Measurements from ENCODE around the gene STPG3. TPM values are rescaled to one million over a fixed set of nuclear protein-coding genes. Genes with fewer than 3 reads are reported as not detected.

The STPG3 gene
- total and polyA plus RNA-seq, 2 of the 13 experiments (the other 11 are each of a cell fraction or from before 2014, with no cell fraction given), result not detected

GRCh38 chr9:137217276-137218211, 33.5 kb upstream of the STPG3 start (continued):
- TF ChIP-seq TEAD3 (CRISPR knock-in tag; optimal IDR thresholded peaks at IDR 0.05; ENCODE audit: borderline replicate concordance), result peak; percentile 55
- TF ChIP-seq, protein P1, sequence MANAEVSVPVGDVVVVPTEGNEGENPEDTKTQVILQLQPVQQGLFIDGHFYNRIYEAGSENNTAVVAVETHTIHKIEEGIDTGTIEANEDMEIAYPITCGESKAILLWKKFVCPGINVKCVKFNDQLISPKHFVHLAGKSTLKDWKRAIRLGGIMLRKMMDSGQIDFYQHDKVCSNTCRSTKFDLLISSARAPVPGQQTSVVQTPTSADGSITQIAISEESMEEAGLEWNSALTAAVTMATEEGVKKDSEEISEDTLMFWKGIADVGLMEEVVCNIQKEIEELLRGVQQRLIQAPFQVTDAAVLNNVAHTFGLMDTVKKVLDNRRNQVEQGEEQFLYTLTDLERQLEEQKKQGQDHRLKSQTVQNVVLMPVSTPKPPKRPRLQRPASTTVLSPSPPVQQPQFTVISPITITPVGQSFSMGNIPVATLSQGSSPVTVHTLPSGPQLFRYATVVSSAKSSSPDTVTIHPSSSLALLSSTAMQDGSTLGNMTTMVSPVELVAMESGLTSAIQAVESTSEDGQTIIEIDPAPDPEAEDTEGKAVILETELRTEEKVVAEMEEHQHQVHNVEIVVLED (CRISPR knock-in tag; IDR thresholded peaks at IDR 0.05; ENCODE audit: borderline replicate concordance), result peak; percentile 40; the same call in 1 of the 2 replicates
- no peak for TF ChIP-seq CBX2 (IDR thresholded peaks at IDR 0.05; ENCODE audit: low read depth, low read length)
- no peak for TF ChIP-seq CBX2 (CRISPR knock-in tag; IDR thresholded peaks at IDR 0.05; ENCODE audit: low read depth)
- TF ChIP-seq ZNF747 (CRISPR knock-in tag; IDR thresholded peaks at IDR 0.05; ENCODE audit: borderline replicate concordance), result no peak
- no peak for TF ChIP-seq CENPX (CRISPR knock-in tag; IDR thresholded peaks at IDR 0.05)
- no peak; the same call in 1 of the 2 replicates for TF ChIP-seq ZBTB7B (CRISPR knock-in tag; IDR thresholded peaks at IDR 0.05)
- TF ChIP-seq NR2C2 (CRISPR knock-in tag; IDR thresholded peaks at IDR 0.05; ENCODE audit: borderline replicate concordance), result no peak
- TF ChIP-seq KDM1A (CRISPR knock-in tag; IDR thresholded peaks at IDR 0.05), result no peak
- TF ChIP-seq BRD4 (CRISPR knock-in tag; IDR thresholded peaks at IDR 0.05), result no peak
- TF ChIP-seq, protein P2, sequence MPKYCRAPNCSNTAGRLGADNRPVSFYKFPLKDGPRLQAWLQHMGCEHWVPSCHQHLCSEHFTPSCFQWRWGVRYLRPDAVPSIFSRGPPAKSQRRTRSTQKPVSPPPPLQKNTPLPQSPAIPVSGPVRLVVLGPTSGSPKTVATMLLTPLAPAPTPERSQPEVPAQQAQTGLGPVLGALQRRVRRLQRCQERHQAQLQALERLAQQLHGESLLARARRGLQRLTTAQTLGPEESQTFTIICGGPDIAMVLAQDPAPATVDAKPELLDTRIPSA (CRISPR knock-in tag; IDR thresholded peaks at IDR 0.05; ENCODE audit: borderline replicate concordance), result 0 out of 2 replicates have a peak, but pooled peaks have one; percentile 27
- TF ChIP-seq E2F2 (CRISPR knock-in tag; IDR thresholded peaks at IDR 0.05; ENCODE audit: borderline replicate concordance), result no peak
- TF ChIP-seq CREB1 (IDR thresholded peaks at IDR 0.05), result no peak
- TF ChIP-seq CREB1 (CRISPR knock-in tag; IDR thresholded peaks at IDR 0.05), result no peak
- no peak for TF ChIP-seq PRPF4 (IDR thresholded peaks at IDR 0.05; ENCODE audit: low read depth, low read length, poor library complexity, severe bottlenecking)
- TF ChIP-seq ZFP37 (CRISPR knock-in tag; IDR thresholded peaks at IDR 0.05; ENCODE audit: borderline replicate concordance), result no peak
- TF ChIP-seq ZNF543 (CRISPR knock-in tag; IDR thresholded peaks at IDR 0.05), result no peak; the same call in 1 of the 2 replicates
- TF ChIP-seq KLF6 (CRISPR knock-in tag; IDR thresholded peaks at IDR 0.05), result no peak
- TF ChIP-seq ZNF746 (CRISPR knock-in tag; IDR thresholded peaks at IDR 0.05), result peak; percentile 32; the same call in 1 of the 2 replicates
- TF ChIP-seq ZNF207 (IDR thresholded peaks at IDR 0.05; ENCODE audit: borderline replicate concordance), result no peak
- no peak for TF ChIP-seq SMYD3 (CRISPR knock-in tag; IDR thresholded peaks at IDR 0.05)
- TF ChIP-seq KDM6A (CRISPR knock-in tag; IDR thresholded peaks at IDR 0.05; ENCODE audit: low read depth), result no peak
- no peak for TF ChIP-seq ZFP1 (CRISPR knock-in tag; IDR thresholded peaks at IDR 0.05)
- no peak for TF ChIP-seq ZNF672 (CRISPR knock-in tag; IDR thresholded peaks at IDR 0.05)
- no peak for TF ChIP-seq PAF1 (CRISPR knock-in tag; IDR thresholded peaks at IDR 0.05)
- TF ChIP-seq FOXP1 (IDR thresholded peaks at IDR 0.05), result no peak
- no peak for TF ChIP-seq FOXP1 (CRISPR knock-in tag; IDR thresholded peaks at IDR 0.05)
- TF ChIP-seq NFE2 (CRISPR knock-in tag; IDR thresholded peaks at IDR 0.05), result no peak
- TF ChIP-seq IRX3 (CRISPR knock-in tag; IDR thresholded peaks at IDR 0.05; ENCODE audit: borderline replicate concordance, low read depth), result no peak
- TF ChIP-seq PPARG (CRISPR knock-in tag; conservative IDR thresholded peaks at IDR 0.05), result no peak
- TF ChIP-seq, protein P3, sequence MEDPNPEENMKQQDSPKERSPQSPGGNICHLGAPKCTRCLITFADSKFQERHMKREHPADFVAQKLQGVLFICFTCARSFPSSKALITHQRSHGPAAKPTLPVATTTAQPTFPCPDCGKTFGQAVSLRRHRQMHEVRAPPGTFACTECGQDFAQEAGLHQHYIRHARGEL (CRISPR knock-in tag; IDR thresholded peaks at IDR 0.05), result no peak

Measured in HepG2 (cell line).